ENCODE measurements around the gene SCFD2.
"Not testable (repeated sequence)": the region's sequence is repeated elsewhere in the genome, so short reads cannot be mapped to it uniquely, and the experiment has no call there.

The SCFD2 gene

GRCh38 chr4:53238352-53238751 lies 127.5 kb downstream of the SCFD2 start:
- not testable (repeated sequence) for DNase-seq (ENCODE audit: low read depth in 2 of 2)

- DNase-seq (ENCODE audit: low read depth in 2 of 2) = not testable (repeated sequence)
These were observed 128.1 kb downstream of the SCFD2 start for GRCh38 chr4:53237811-53238210.

GRCh38 chr4:53236624-53237023 lies 129.2 kb downstream of the SCFD2 start:
- not testable (repeated sequence) for DNase-seq (ENCODE audit: low read depth in 2 of 2)

DNA sequence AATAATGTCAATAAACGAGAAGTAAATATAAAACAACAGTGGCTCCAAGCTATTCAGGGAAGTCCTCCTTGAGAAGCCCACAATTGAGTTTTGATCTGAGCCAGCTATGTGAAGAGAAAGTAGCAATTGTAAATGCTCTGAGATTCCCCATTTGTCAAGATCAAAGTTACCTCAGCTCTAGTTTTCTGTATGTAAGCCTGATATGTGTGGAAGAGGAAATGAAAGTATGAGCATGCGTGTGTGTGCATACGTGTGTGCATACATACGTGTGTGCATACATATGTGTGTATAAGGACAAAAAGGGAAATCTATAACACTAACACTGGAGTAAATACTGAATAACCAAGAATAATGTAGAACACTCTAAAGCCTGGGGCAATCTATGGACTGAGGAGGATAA lies 130.3 kb downstream of the SCFD2 start:
- DNase-seq (ENCODE audit: low read depth in 2 of 2) = no peak

- no peak for DNase-seq (ENCODE audit: low read depth in 2 of 2)
These were observed 131.2 kb downstream of the SCFD2 start for GRCh38 chr4:53234669-53235068.

DNA sequence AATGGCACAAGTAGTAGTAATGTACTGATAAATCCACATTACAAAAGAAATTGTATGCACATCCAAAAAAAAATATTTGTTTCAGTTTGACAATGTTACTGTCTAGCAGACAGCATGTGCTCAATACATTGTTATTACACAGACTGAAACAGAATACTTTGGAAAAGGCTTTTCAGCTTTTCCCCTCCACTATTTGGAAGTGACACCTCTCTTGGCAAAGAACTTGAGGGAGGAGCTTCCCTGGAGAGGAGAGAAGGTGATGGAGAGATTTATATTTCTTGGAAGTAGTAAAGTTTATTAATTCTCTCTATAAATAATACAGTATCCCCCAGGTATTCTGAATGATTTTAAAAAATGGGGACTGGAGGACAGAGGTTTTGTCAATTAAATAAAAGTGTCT lies 131.8 kb downstream of the SCFD2 start:
- DNase-seq (ENCODE audit: low read depth in 2 of 2) = no peak

GRCh38 chr4:53233114-53233795 lies 132.6 kb downstream of the SCFD2 start:
- DNase-seq (ENCODE audit: low read depth in 2 of 2) = no peak

GRCh38 chr4:53232371-53232770 lies 133.5 kb downstream of the SCFD2 start:
- no peak for DNase-seq (ENCODE audit: low read depth in 2 of 2)

DNA sequence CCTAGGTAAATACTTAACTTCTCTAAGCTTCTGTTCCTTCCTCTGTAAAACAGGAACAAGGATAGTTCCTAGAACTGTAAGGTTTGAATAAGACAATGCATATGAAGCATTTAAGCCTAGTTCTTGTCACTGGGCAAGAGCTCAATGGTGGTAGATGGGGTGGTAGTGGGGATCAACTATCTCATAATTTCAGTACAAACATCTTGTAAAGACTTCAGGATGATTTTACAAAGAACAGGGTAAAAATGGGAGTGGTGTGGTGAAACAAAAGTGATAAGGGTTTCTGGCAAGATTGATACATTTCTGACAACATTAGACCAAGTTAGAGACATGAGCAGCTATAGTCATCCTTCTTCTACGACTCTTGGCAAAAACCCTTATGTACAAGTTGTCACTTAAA lies 137.8 kb downstream of the SCFD2 start:
- no peak for DNase-seq (ENCODE audit: low read depth in 2 of 2)

GRCh38 chr4:53227451-53227850 lies 138.4 kb downstream of the SCFD2 start:
- no peak for DNase-seq (ENCODE audit: low read depth in 2 of 2)

GRCh38 chr4:53221832-53222480 lies 143.9 kb downstream of the SCFD2 start:
- DNase-seq (ENCODE audit: low read depth in 2 of 2) = no peak

GRCh38 chr4:53219148-53219547 lies 146.7 kb downstream of the SCFD2 start:
- DNase-seq (ENCODE audit: low read depth in 2 of 2) = not testable (repeated sequence)

DNA sequence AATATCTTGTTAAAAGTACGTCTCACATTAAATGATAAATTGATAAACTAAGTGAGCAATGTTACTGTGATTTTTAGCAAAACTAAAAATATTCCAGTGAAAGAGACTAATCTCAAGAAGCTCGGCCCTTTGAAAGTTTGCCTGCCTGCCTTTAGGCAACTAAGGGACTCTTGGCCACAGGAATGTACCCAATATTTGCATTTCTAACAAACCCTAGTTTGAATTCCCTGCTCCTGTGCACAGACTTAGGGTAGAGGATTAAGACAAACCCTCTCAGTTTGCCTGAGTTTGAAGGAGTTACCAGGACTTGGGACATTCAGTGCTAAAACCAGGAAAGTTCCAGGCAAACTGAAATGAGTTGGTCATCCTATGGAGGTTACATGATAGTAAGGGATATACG lies 157.1 kb downstream of the SCFD2 start:
- DNase-seq (ENCODE audit: low read depth in 2 of 2) = no peak

GRCh38 chr4:53205970-53206369 lies 159.9 kb downstream of the SCFD2 start:
- no peak for DNase-seq (ENCODE audit: low read depth in 2 of 2)

GRCh38 chr4:53199356-53199755 lies 166.5 kb downstream of the SCFD2 start:
- no peak for DNase-seq (ENCODE audit: low read depth in 2 of 2)

DNA sequence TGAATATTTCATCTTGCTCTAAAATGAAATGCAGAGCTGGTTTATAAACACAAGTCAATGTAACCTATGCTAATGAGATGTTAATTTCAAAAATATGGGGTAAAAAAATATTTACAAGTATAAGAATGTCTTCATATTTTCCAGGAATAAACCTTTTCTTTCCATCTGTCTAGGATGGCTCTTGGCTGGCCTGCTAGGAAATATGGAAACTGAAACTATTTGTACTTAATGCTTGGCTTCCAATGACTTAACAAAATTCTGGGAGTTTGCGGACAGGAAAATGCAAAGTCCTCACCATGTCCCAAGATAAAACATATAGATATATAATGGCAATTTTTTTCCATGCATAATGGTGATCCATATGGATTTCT lies 168.1 kb downstream of the SCFD2 start:
- DNase-seq (ENCODE audit: low read depth in 2 of 2) = no peak

GRCh38 chr4:53196882-53197771 lies 168.7 kb downstream of the SCFD2 start:
- DNase-seq (ENCODE audit: low read depth in 2 of 2) = no peak

DNA sequence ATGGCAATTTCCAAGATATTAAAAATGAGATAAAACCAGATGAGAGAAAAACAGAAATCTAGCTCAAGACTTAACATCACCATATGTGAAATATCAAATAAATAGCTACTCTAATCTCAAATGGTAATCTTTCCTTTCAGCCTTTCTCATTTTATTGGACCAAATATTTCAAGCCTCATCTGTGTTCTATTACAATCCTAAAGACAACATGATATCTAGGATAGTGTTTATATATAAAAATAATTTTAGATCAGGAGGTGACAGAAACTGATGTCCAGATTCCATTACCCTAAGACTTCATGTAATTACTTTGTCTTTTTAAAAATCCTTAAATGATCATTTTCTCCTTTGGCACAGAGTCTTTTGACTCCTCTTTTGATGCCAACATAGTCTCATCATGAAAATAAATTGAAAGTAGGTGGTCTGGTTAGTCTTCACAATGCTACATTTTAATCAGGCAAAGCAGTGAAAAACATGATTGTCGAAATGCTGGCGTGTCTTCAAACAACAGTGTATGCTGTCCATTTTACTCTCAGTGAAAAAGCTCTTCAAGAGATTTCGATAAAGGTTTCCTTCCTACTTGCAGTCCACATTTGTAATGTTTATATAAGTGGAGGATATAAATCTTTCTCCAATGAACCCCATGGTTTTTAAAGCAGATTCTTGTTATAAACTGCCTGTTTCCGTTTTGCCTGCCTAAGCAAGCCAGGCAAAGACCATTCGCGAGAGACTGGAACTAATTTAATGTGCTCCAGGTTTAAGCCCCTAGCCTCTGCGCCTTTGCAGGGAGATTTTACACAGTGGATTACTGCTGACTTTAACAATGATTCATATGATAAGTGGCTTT lies 169.8 kb downstream of the SCFD2 start:
- no peak for DNase-seq (ENCODE audit: low read depth in 2 of 2)

GRCh38 chr4:53194727-53195126 lies 171.1 kb downstream of the SCFD2 start:
- no peak for DNase-seq (ENCODE audit: low read depth in 2 of 2)

DNA sequence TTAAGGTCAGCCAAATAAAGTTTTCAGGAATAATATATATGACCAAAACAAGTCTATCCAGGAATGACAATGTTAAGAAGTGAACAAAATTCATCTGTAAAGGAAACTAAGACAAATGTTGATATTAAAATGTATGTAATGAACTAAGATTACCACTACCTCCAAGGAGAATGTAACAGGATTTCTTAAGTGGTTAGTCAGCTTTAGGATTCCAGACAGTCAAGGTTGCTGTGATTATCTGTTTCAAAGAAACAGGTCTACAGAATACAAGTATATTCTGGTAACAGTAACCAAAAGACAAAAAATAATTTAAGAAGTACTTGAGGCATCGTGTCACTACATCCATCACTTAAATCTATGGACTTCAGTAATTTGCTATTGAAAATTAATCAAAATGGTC lies 172.8 kb downstream of the SCFD2 start:
- DNase-seq (ENCODE audit: low read depth in 2 of 2) = no peak

- no peak for DNase-seq (ENCODE audit: low read depth in 2 of 2)
These were observed 173.4 kb downstream of the SCFD2 start for GRCh38 chr4:53192496-53192895.

DNA sequence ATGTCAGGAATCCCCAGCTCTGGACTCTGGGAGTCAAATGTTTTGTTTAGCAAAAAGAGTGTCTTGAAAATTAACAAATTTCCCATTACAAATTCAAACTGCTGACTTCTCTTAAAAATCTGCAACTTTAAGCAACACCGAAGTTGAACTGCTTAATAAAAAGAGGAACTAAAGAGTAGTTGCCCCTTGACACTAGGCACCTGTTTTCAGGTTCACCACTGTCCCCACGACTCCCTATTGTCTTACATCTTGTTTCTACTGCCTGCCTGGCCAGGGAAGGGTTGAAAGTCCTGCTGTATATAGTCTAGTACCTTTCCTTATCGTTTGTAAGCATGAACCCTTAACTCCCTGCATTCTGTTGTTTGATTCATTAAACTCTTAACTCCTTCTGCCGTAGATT lies 173.9 kb downstream of the SCFD2 start:
- DNase-seq (ENCODE audit: low read depth in 2 of 2) = no peak
